Measurements from ENCODE around the gene ATAD3B.
"Not testable (repeated sequence)": the region's sequence is repeated elsewhere in the genome, so short reads cannot be mapped to it uniquely, and the experiment has no call there.

DNA sequence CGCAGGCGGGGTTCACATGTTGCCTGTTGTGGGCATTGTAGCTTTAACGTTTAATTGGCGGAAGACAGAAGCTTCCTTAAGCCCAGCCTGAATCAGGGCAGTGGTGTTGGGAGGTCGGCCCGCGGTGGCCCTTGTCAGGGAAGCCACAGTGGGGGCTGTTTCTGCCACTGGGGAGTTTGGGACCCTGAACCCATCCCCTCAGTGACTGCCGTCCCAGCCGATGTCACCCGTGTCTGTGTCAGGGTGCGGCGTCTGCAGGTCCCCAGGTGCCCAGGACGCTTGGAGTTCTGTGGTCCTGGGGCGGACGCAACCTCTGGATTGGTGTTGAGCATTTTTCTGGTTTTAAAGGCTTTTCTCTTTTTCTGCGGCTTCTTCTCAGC, 8.9 kb downstream of the ATAD3B start:
- TF ChIP-seq MYC (IDR thresholded peaks at IDR 0.05; ENCODE audit: low read depth, low read length); POLR2A (IDR thresholded peaks at IDR 0.05; ENCODE audit: extremely low read depth, insufficient read length): not testable (repeated sequence)
- TF ChIP-seq, protein P1, sequence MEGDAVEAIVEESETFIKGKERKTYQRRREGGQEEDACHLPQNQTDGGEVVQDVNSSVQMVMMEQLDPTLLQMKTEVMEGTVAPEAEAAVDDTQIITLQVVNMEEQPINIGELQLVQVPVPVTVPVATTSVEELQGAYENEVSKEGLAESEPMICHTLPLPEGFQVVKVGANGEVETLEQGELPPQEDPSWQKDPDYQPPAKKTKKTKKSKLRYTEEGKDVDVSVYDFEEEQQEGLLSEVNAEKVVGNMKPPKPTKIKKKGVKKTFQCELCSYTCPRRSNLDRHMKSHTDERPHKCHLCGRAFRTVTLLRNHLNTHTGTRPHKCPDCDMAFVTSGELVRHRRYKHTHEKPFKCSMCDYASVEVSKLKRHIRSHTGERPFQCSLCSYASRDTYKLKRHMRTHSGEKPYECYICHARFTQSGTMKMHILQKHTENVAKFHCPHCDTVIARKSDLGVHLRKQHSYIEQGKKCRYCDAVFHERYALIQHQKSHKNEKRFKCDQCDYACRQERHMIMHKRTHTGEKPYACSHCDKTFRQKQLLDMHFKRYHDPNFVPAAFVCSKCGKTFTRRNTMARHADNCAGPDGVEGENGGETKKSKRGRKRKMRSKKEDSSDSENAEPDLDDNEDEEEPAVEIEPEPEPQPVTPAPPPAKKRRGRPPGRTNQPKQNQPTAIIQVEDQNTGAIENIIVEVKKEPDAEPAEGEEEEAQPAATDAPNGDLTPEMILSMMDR (IDR thresholded peaks at IDR 0.05; ENCODE audit: low read depth, low read length): not testable (repeated sequence)

Data from NB4 (cell line).